Raji (cell line): ENCODE results near the gene NXN.

Experiments used
- POLR2A ChIP-seq: IDR thresholded peaks from 2 replicates; pipeline ENCODE4 v1.6.1; 2011; ENCODE audit warnings: low read depth, low read length, control low read depth; ENCODE audit not compliant: insufficient read depth

The NXN gene

GRCh38 chr17:830381-830780 lies 149.2 kb downstream of the NXN start:
- no peak for TF ChIP-seq POLR2A

- no peak for TF ChIP-seq POLR2A
These were observed 150.8 kb downstream of the NXN start for GRCh38 chr17:828761-829160.

GRCh38 chr17:826778-827177 lies 152.8 kb downstream of the NXN start:
- TF ChIP-seq POLR2A: no peak

GRCh38 chr17:825216-825615 lies 154.4 kb downstream of the NXN start:
- TF ChIP-seq POLR2A: no peak

GRCh38 chr17:824378-824777 lies 155.2 kb downstream of the NXN start:
- no peak for TF ChIP-seq POLR2A

- no peak for TF ChIP-seq POLR2A
These were observed 156.1 kb downstream of the NXN start for GRCh38 chr17:823501-823902.

- TF ChIP-seq POLR2A: no peak
These were observed 160.3 kb downstream of the NXN start for GRCh38 chr17:819251-819650.

GRCh38 chr17:814371-814770 lies 165.2 kb downstream of the NXN start:
- no peak for TF ChIP-seq POLR2A

GRCh38 chr17:812638-813204 lies 166.9 kb downstream of the NXN start:
- TF ChIP-seq POLR2A: no peak

GRCh38 chr17:811051-811784 lies 168.4 kb downstream of the NXN start:
- TF ChIP-seq POLR2A: no peak

GRCh38 chr17:807523-808294 lies 171.9 kb downstream of the NXN start:
- TF ChIP-seq POLR2A: no peak

GRCh38 chr17:806781-807522 lies 172.6 kb downstream of the NXN start:
- no peak for TF ChIP-seq POLR2A

- no peak for TF ChIP-seq POLR2A
These were observed 173.2 kb downstream of the NXN start for GRCh38 chr17:806346-806745.

GRCh38 chr17:804541-805435 lies 174.8 kb downstream of the NXN start:
- TF ChIP-seq POLR2A: no peak

- no peak for TF ChIP-seq POLR2A
These were observed 176.4 kb downstream of the NXN start for GRCh38 chr17:802901-803881.
